Caco-2 (cell line): ENCODE measurements around the gene ELL. TPM values are rescaled to one million over a fixed set of nuclear protein-coding genes. Genes with fewer than 3 reads are reported as not detected.
A peak's percentile ranks its signal among the peaks of the same experiment; 100 is the strongest.
"Not testable (repeated sequence)": the region's sequence is repeated elsewhere in the genome, so short reads cannot be mapped to it uniquely, and the experiment has no call there.

Experiments
- BruUV-seq: library from RNA; stranded (reverse); fragments of 400-500 nt; replicated peaks from 2 replicates; lab custom pipeline; 2021; lab: Mats Ljungman, UMichigan
- CTCF ChIA-PET: fragments of 300-600 bp; sonication (Branson Sonifier 250); formaldehyde crosslinking; loops from one replicate; lab custom pipeline; 2022; ENCODE audit warnings: antibody characterized with exemption; lab: Charles Lee
- POLR2A ChIA-PET: fragments of 300-600 bp; sonication (Branson Sonifier 250); formaldehyde crosslinking; loops from one replicate; lab custom pipeline; 2022; ENCODE audit warnings: antibody characterized with exemption; lab: Charles Lee
- DNase-seq, 2 experiments: peaks; one replicate each; pipeline versions ENCODE4 v3.0.0 to v3.0.0-alpha.2; 2020 to 2022
- H3K27me3 ChIP-seq: replicated peaks from 2 replicates; pipeline ENCODE4 v1.6.0; 2011; ENCODE audit warnings: low read length; ENCODE audit not compliant: control insufficient read depth, insufficient read depth
- H3K36me3 ChIP-seq: 2 replicates; pipeline ENCODE4 v1.5.1; 2011; ENCODE audit warnings: low read length; ENCODE audit not compliant: control insufficient read depth, insufficient read depth
- H3K4me1 ChIP-seq: fragments of 250-450 bp; sonication (Bioruptor Pico); 2 replicates; pipeline ENCODE4 v1.5.1; 2020; ENCODE audit warnings: mild to moderate bottlenecking
- H3K4me3 ChIP-seq: 2 replicates; pipeline ENCODE4 v1.5.1; 2011; ENCODE audit warnings: low read depth, mild to moderate bottlenecking, control low read depth, low read length
- H3K9me3 ChIP-seq: fragments of 250-450 bp; sonication (Bioruptor Pico); 2 replicates; pipeline ENCODE4 v1.5.1; 2020; ENCODE audit warnings: mild to moderate bottlenecking, moderate library complexity
- H3K27ac Mint-ChIP-seq: one replicate; pipeline ENCODE4 v1.8.0; 2022; ENCODE audit warnings: mixed read lengths; ENCODE audit not compliant: unreplicated experiment
- H3K27me3 Mint-ChIP-seq: one replicate; pipeline ENCODE4 v1.8.0; 2022; ENCODE audit warnings: mixed read lengths; ENCODE audit not compliant: insufficient read depth, unreplicated experiment
- H3K36me3 Mint-ChIP-seq: one replicate; pipeline ENCODE4 v1.8.0; 2022; ENCODE audit warnings: mild to moderate bottlenecking, mixed read lengths; ENCODE audit not compliant: insufficient read depth, unreplicated experiment
- H3K4me1 Mint-ChIP-seq: one replicate; pipeline ENCODE4 v1.8.0; 2022; ENCODE audit warnings: low read depth, mixed read lengths; ENCODE audit not compliant: unreplicated experiment
- H3K4me3 Mint-ChIP-seq: one replicate; pipeline ENCODE4 v1.8.0; 2022; ENCODE audit warnings: mild to moderate bottlenecking, moderate library complexity, mixed read lengths; ENCODE audit not compliant: unreplicated experiment
- H3K9me3 Mint-ChIP-seq: one replicate; pipeline ENCODE4 v1.8.0; 2022; ENCODE audit warnings: mixed read lengths; ENCODE audit not compliant: unreplicated experiment
- CTCF ChIP-seq, 2 experiments: fragments of 200-600 bp in 1 of 2; IDR thresholded peaks; 1 replicate in 1 of 2; 2 replicates in 1 of 2; pipeline versions ENCODE4 v1.5.1 to v1.8.0; 2011 to 2022; ENCODE audit warnings: antibody characterized with exemption in 1 of 2, control low read depth in 1 of 2, inconsistent platforms in 1 of 2, low read depth in 1 of 2, low read length in 1 of 2, mild to moderate bottlenecking in 1 of 2, moderate library complexity in 1 of 2; ENCODE audit not compliant: insufficient read depth in 1 of 2, severe bottlenecking in 1 of 2, unreplicated experiment in 1 of 2
- intact Hi-C: fragments of 100-400 bp; cut with micrococcal nuclease; formaldehyde crosslinking; loops from one replicate; pipeline ENCODE4 v1.10.0; 2022; ENCODE audit not compliant: unreplicated experiment
- total RNA-seq: library from RNA; stranded (reverse); gene quantifications from 2 replicates; pipeline ENCODE4 v1.2.3, GENCODE V29; 2022

ELL gene
- total RNA-seq, 1 experiment from 2014 or later: 12.1 TPM

GRCh38 chr19:18406749-18407148 lies 115.1 kb downstream of the ELL start:
- CTCF ChIA-PET: no interaction called here
- no peak for DNase-seq

GRCh38 chr19:18405754-18406153 lies 116.1 kb downstream of the ELL start:
- CTCF ChIA-PET: interaction anchor here (0.7 kb wide), 1 partner anchor 1149 kb away, joined by 3 read pairs; no protein-coding TSS in a partner anchor
- BruUV-seq: not testable (repeated sequence)

More at GRCh38 chr19:18406749-18407148, 115.1 kb downstream of the ELL start:
- Mint-ChIP-seq H3K4me1 (peaks cover 24% of the 10 kb centered on the region), H3K9me3 (no peaks in the 10 kb centered on the region), H3K27me3 (no peaks in the 10 kb centered on the region), H3K4me3 (no peak overlapping the region), H3K27ac (no peak overlapping the region), H3K36me3 (no peaks in the 10 kb centered on the region)
- Histone ChIP-seq H3K9me3 (no peaks in the 10 kb centered on the region), H3K4me3 (no peak overlapping the region), H3K36me3 (no peaks in the 10 kb centered on the region), H3K27me3 (no peaks in the 10 kb centered on the region), H3K4me1 (peaks cover 11% of the 10 kb centered on the region)
- TF ChIP-seq CTCF (IDR thresholded peaks at IDR 0.05; ENCODE audit: insufficient read depth in 1 of 2, low read depth in 1 of 2, low read length in 1 of 2, severe bottlenecking in 1 of 2, unreplicated experiment in 1 of 2): no peak
- POLR2A ChIA-PET: no interaction called here
- intact Hi-C loops: no loop called here
- no TSS peak for BruUV-seq

GRCh38 chr19:18402455-18403248 lies 119.2 kb downstream of the ELL start:
- Mint-ChIP-seq H3K4me1 (peaks cover 21% of the 10 kb centered on the region), H3K4me3 (peak overlapping the region; percentile 46), H3K27ac (peak overlapping the region; percentile 77)
- Histone ChIP-seq H3K4me1 (peaks cover 11% of the 10 kb centered on the region), H3K4me3 (peak overlapping the region; percentile 25)
- H3K27me3 ChIP-seq, DNase-seq, H3K36me3 Mint-ChIP-seq, H3K36me3 ChIP-seq, intact Hi-C loops, H3K9me3 ChIP-seq, H3K9me3 Mint-ChIP-seq, H3K27me3 Mint-ChIP-seq: not testable (repeated sequence)
- CTCF ChIA-PET: interaction anchor here (0.8 to 1.8 kb wide), 5 partner anchors 8 to 121 kb away, joined by 4 to 7 read pairs (median 6); partner anchors contain the start of genes GDF15 and JUND
- BruUV-seq: TSS peak; percentile 63
- POLR2A ChIA-PET: interaction anchor here (0.6 to 1.3 kb wide), 4 partner anchors 14 to 121 kb away, joined by 3 to 15 read pairs (median 4); partner anchors contain the start of genes GDF15 and JUND

More at GRCh38 chr19:18405754-18406153, 116.1 kb downstream of the ELL start:
- intact Hi-C loops, H3K27me3 Mint-ChIP-seq, H3K36me3 Mint-ChIP-seq, H3K4me3 Mint-ChIP-seq, H3K27me3 ChIP-seq, H3K9me3 ChIP-seq, H3K4me3 ChIP-seq, H3K36me3 ChIP-seq, DNase-seq, H3K27ac Mint-ChIP-seq, H3K9me3 Mint-ChIP-seq: not testable (repeated sequence)
- POLR2A ChIA-PET: interaction anchor here (0.7 kb wide), 1 partner anchor 60 kb away, joined by 11 read pairs; no protein-coding TSS in a partner anchor
- H3K4me1 ChIP-seq: peaks cover 11% of the 10 kb centered on the region
- peaks cover 27% of the 10 kb centered on the region for H3K4me1 Mint-ChIP-seq
